B cell (primary cell): ENCODE data around the gene DTX3L. TPM values are rescaled to one million over a fixed set of nuclear protein-coding genes. Genes with fewer than 3 reads are reported as not detected.
A peak's percentile ranks its signal among the peaks of the same experiment; 100 is the strongest.

ENCODE experiments used
- ATAC-seq: fragments of 200-7000 bp; cut with Tn5 transposase; one replicate; pipeline ENCODE4 v1.10.0; 2021; ENCODE audit warnings: low read depth, mild to moderate bottlenecking, moderate number of reproducible peaks, moderate library complexity
- CTCF ChIA-PET: fragments of 350-600 bp; sonication (Branson Sonifier 250); formaldehyde crosslinking; loops from one replicate; lab custom pipeline; 2021; ENCODE audit warnings: antibody characterized with exemption, inconsistent platforms; lab: Charles Lee
- POLR2A ChIA-PET: fragments of 350-600 bp; sonication (Branson Sonifier 250); formaldehyde crosslinking; loops from one replicate; lab custom pipeline; 2021; ENCODE audit warnings: antibody characterized with exemption; lab: Charles Lee
- DNase-seq: peaks from one replicate; pipeline ENCODE4 v3.0.0; 2013
- H2AFZ ChIP-seq: 2 replicates; pipeline ENCODE4 v1.6.1; 2012; ENCODE audit warnings: mild to moderate bottlenecking, low read depth, low read length; ENCODE audit not compliant: insufficient read depth, poor library complexity, severe bottlenecking
- H3K27ac ChIP-seq, 2 donors: 1 replicate in 1 of 2; 2 replicates in 1 of 2; pipeline ENCODE4 v1.5.1; 2012 to 2013; ENCODE audit warnings: low read length in 2 of 2, mild to moderate bottlenecking in 2 of 2, moderate library complexity in 1 of 2
- H3K27me3 ChIP-seq, 4 experiments: fragments of 200-600 bp in 1 of 4; sonication (generic) in 1 of 4; replicated peaks in 1 of 4; 1 replicate in 2 of 4; 2 replicates in 2 of 4; pipeline versions ENCODE4 v1.6.1 to v1.7.0; 2013 to 2016; ENCODE audit warnings: low read length in 3 of 4, mild to moderate bottlenecking in 2 of 4, mixed read lengths in 1 of 4, moderate library complexity in 1 of 4; ENCODE audit not compliant: insufficient read depth in 4 of 4, control insufficient read depth in 3 of 4; ENCODE audit errors: control extremely low read depth in 1 of 4
- H3K36me3 ChIP-seq, 2 experiments: replicated peaks in 1 of 2; 1 replicate in 1 of 2; 2 replicates in 1 of 2; pipeline versions ENCODE4 v1.6.1 to v1.7.1; 2013; ENCODE audit warnings: low read length in 1 of 2; ENCODE audit not compliant: insufficient read depth in 2 of 2, control insufficient read depth in 1 of 2; ENCODE audit errors: control extremely low read depth in 1 of 2, extremely low read depth in 1 of 2
- H3K4me1 ChIP-seq, 2 donors: fragments of 200-600 bp in 1 of 2; sonication (generic) in 1 of 2; 1 replicate in 1 of 2; 2 replicates in 1 of 2; pipeline versions ENCODE4 v1.5.1 to v1.6.1; 2013 to 2017; ENCODE audit warnings: low read length in 2 of 2; ENCODE audit not compliant: control insufficient read depth in 2 of 2, insufficient read depth in 2 of 2
- H3K4me2 ChIP-seq: replicated peaks from 2 replicates; pipeline ENCODE3; 2012; ENCODE audit warnings: mild to moderate bottlenecking, low read depth, low read length; ENCODE audit not compliant: poor library complexity, severe bottlenecking
- H3K4me3 ChIP-seq, 5 experiments: fragments of 200-600 bp in 1 of 5; sonication (generic) in 1 of 5; 1 replicate in 3 of 5; 2 replicates in 2 of 5; pipeline versions ENCODE4 v1.5.1 to v1.7.0; 2011 to 2016; ENCODE audit warnings: low read length in 4 of 5, mild to moderate bottlenecking in 4 of 5, low read depth in 2 of 5, control low read depth in 1 of 5, moderate library complexity in 1 of 5; ENCODE audit not compliant: insufficient read depth in 1 of 5; ENCODE audit errors: control extremely low read depth in 1 of 5, extremely low read depth in 1 of 5
- H3K79me2 ChIP-seq: fragments of 200-600 bp; sonication (generic); one replicate; pipeline ENCODE4 v1.6.0; 2016; ENCODE audit warnings: low read length; ENCODE audit not compliant: control insufficient read depth, insufficient read depth
- H3K9ac ChIP-seq: fragments of 200-600 bp; sonication (generic); 2 replicates; pipeline ENCODE4 v1.6.1; 2017; ENCODE audit warnings: mild to moderate bottlenecking, low read length, moderate library complexity
- H3K9me3 ChIP-seq, 3 donors: one replicate each; pipeline versions ENCODE4 v1.6.1 to v1.7.1; 2013; ENCODE audit warnings: low read length in 2 of 3; ENCODE audit not compliant: control insufficient read depth in 2 of 3, insufficient read depth in 1 of 3; ENCODE audit errors: control extremely low read depth in 1 of 3
- H4K20me1 ChIP-seq: 2 replicates; pipeline ENCODE4 v1.6.0; 2012; ENCODE audit warnings: mild to moderate bottlenecking, low read length; ENCODE audit not compliant: insufficient read depth, control insufficient read depth, poor library complexity, severe bottlenecking
- H3K27ac Mint-ChIP-seq: one replicate; pipeline ENCODE4 v1.8.0; 2021; ENCODE audit warnings: mixed read lengths
- H3K27me3 Mint-ChIP-seq: one replicate; pipeline ENCODE4 v1.8.0; 2021; ENCODE audit warnings: mixed read lengths
- H3K4me1 Mint-ChIP-seq: one replicate; pipeline ENCODE4 v1.8.0; 2021; ENCODE audit warnings: mixed read lengths
- H3K4me3 Mint-ChIP-seq: one replicate; pipeline ENCODE4 v1.8.0; 2021; ENCODE audit warnings: mixed read lengths
- H3K9me3 Mint-ChIP-seq: one replicate; pipeline ENCODE4 v1.8.0; 2022; ENCODE audit warnings: mixed read lengths; ENCODE audit not compliant: insufficient read depth
- EZH2 ChIP-seq: IDR thresholded peaks from 2 replicates; pipeline ENCODE4 v1.6.1; 2012; ENCODE audit warnings: borderline replicate concordance, low read depth, mild to moderate bottlenecking, moderate library complexity, low read length; ENCODE audit not compliant: insufficient read depth, poor library complexity, severe bottlenecking
- WGBS: methylation state at CpG from one replicate; pipeline ENCODE4 v1.1.5; 2013; ENCODE audit warnings: missing lambda C conversion rate; ENCODE audit not compliant: insufficient coverage; 5-methylcytosine and 5-hydroxymethylcytosine counted together
- intact Hi-C: fragments of 100-400 bp; cut with micrococcal nuclease; formaldehyde crosslinking; loops from one replicate; pipeline ENCODE4 v1.10.0; 2022
- polyA plus RNA-seq: library from polyadenylated mRNA; depleted of rRNA; stranded (reverse); fragments of >200 nt; gene quantifications from 2 replicates; pipeline ENCODE4 v1.2.3, GENCODE V29; 2012
- total RNA-seq, 2 donors: library from RNA; stranded (reverse); fragments of 120-200 nt in 1 of 2; gene quantifications; 1 replicate in 1 of 2; 2 replicates in 1 of 2; pipeline versions ENCODE4 v1.2.3 to v1.2.4, GENCODE V29; 2013 to 2022
- TF ChIP-seq, protein P1 (sequence below): fragments of 200-600 bp; IDR thresholded peaks from one replicate; pipeline ENCODE4 v1.8.0; 2022; ENCODE audit warnings: antibody characterized with exemption, mild to moderate bottlenecking

Gene DTX3L
- total and polyA plus RNA-seq, 2 donors (not counting 1 experiment from before 2014, with no cell fraction given): 8.1 to 41.1 TPM

DNA sequence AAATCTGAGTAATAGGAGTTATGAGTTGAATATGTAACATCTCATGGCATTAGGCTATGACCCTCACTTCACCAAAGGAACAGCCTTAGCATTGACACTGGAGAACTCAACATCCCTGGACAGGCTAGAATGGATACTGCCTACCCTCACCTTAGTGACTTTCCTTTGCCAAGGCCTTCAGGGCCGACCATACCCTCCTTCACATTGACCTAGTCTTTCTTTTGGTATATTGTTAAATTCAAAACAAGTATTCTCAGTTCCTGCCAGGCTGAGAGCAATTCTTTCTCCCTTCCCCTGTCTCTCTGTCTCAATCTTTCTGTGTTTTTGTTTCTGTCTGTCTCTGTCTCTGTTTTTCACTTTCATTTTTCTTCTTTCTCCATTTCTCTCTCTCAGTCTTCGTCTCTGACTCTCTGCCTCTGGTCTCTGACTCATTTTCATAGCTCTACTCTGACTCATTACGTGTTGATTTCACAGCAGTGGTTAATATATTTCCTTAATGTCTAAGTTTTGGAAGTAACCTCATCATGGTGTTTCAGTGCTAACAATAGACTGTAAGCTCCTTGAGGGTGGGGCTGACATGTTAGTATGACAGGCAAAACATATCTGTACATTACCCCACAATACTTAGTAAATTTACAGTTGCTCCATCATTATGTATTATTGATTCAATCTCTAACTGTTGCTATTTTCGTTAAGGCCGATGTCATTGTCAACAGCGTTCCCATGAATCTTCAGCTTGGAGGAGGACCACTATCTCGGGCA lies 45.8 kb downstream of the DTX3L start:
- POLR2A ChIA-PET: no interaction called here

More for the DNA sequence above, 45.8 kb downstream of the DTX3L start:
- Histone ChIP-seq H3K79me2 (peaks cover 61% of the 10 kb centered on the region), H4K20me1 (peaks cover 8% of the 10 kb centered on the region), H3K4me1 (peaks cover 8 to 15% of the 10 kb centered on the region in 2 donors), H3K4me3 (no peak overlapping the region), H3K4me2 (no peak overlapping the region), H3K36me3 (peaks cover 9 to 73% of the 10 kb centered on the region in 2 experiments), H2AFZ (no peak overlapping the region), H3K9ac (no peak overlapping the region), H3K27me3 (no peaks in the 10 kb centered on the region), H3K9me3 (no peaks in the 10 kb centered on the region), H3K27ac (peak overlapping the region in 1 of 2 donors; percentile 78)
- 100% methylated on average over 4 of the region's 7 CpGs for WGBS
- TF ChIP-seq EZH2: no peak
- TF ChIP-seq, protein P1, sequence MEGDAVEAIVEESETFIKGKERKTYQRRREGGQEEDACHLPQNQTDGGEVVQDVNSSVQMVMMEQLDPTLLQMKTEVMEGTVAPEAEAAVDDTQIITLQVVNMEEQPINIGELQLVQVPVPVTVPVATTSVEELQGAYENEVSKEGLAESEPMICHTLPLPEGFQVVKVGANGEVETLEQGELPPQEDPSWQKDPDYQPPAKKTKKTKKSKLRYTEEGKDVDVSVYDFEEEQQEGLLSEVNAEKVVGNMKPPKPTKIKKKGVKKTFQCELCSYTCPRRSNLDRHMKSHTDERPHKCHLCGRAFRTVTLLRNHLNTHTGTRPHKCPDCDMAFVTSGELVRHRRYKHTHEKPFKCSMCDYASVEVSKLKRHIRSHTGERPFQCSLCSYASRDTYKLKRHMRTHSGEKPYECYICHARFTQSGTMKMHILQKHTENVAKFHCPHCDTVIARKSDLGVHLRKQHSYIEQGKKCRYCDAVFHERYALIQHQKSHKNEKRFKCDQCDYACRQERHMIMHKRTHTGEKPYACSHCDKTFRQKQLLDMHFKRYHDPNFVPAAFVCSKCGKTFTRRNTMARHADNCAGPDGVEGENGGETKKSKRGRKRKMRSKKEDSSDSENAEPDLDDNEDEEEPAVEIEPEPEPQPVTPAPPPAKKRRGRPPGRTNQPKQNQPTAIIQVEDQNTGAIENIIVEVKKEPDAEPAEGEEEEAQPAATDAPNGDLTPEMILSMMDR: no peak
- intact Hi-C loops: no loop called here
- peak overlapping the region; percentile 73 for H3K4me3 Mint-ChIP-seq
- DNase-seq (no peak), ATAC-seq (peak; percentile 80)
- H3K27ac Mint-ChIP-seq: peak overlapping the region; percentile 86
- no peaks in the 10 kb centered on the region for H3K27me3 Mint-ChIP-seq
- H3K4me1 Mint-ChIP-seq: peaks cover 27% of the 10 kb centered on the region
- CTCF ChIA-PET: interaction anchor here (0.6 to 1.0 kb wide), 4 partner anchors 14 to 70 kb away, joined by 3 read pairs; no protein-coding TSS in a partner anchor
- no peaks in the 10 kb centered on the region for H3K9me3 Mint-ChIP-seq
